PFSK-1 (cell line): ENCODE data around the gene CNNM3.

Source experiments
- FOXP2 ChIP-seq: optimal IDR thresholded peaks from 2 replicates; pipeline ENCODE3; 2011; ENCODE audit warnings: borderline replicate concordance, control low read depth, inconsistent platforms; ENCODE audit not compliant: insufficient read depth; ENCODE audit errors: extremely low read length, extremely low read depth
- POLR2AphosphoS5 ChIP-seq: IDR thresholded peaks from 2 replicates; pipeline ENCODE4 v1.6.1; 2012; ENCODE audit warnings: low read depth, mild to moderate bottlenecking, control low read depth, low read length, moderate library complexity
- SIN3A ChIP-seq: IDR thresholded peaks from 2 replicates; pipeline ENCODE4 v1.6.1; 2012; ENCODE audit warnings: mild to moderate bottlenecking, low read length, moderate library complexity, borderline replicate concordance; ENCODE audit not compliant: insufficient read depth
- TAF1 ChIP-seq: IDR thresholded peaks from 2 replicates; pipeline ENCODE4 v1.6.1; 2012; ENCODE audit warnings: low read length, control low read depth, borderline replicate concordance; ENCODE audit not compliant: insufficient read depth
- TF ChIP-seq, protein P1 (sequence below), 2 experiments: IDR thresholded peaks; 2 replicates each; pipeline versions ENCODE4 v1.6.1 to v1.8.0; 2011 to 2012; ENCODE audit warnings: low read depth in 2 of 2, low read length in 2 of 2, control low read depth in 1 of 2, inconsistent platforms in 1 of 2, mild to moderate bottlenecking in 1 of 2, moderate library complexity in 1 of 2; ENCODE audit not compliant: insufficient read depth in 1 of 2

CNNM3 gene

DNA sequence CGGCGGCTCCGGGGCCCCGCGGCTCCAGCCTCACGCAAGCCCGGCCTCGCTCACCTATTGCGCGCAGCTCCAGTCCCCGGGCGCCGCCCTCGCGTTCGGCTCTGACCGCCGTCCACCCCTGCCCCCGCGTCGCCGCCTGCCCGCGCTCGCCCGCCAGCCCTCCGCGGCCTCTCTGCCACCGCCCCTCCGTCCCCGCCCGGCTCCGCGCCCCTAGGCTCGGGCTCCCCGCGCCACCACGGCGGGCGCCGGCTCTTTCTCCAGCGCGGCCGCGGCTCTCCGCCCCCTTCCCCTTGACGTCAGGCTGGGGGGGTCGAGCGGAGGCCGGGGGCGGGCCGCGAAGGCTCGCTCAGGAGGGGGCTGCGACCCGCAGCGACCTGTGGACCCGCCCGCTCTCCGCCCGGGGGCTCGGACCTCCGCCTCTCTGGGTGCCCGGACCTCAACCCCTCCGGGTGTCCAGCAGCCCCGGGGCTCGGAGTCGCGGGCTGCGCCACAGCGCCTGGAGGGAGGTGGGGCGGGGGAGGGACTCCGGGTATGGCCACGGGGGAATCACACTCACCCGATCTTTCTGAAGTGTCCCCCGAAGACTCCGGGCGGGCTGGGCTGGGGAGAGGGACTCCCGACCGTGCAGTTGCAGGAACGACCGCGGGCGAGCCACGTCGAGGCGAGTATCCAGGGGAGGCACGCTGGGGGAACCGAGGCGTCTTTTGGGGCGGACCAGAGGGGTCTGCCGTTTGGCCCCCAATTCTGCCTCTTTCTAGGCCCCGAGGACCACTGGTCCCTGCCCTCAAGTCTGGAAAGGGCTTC lies 54.0 kb downstream of the CNNM3 start, which contains the start of gene SEMA4C:
Gene SEMA4C, minus strand, starts transcription at position 259 of the 804 bp plus-strand sequence. CDS start 2,194 bp downstream, outside the sequence.
- TF ChIP-seq FOXP2, result no peak
- TF ChIP-seq, protein P1, sequence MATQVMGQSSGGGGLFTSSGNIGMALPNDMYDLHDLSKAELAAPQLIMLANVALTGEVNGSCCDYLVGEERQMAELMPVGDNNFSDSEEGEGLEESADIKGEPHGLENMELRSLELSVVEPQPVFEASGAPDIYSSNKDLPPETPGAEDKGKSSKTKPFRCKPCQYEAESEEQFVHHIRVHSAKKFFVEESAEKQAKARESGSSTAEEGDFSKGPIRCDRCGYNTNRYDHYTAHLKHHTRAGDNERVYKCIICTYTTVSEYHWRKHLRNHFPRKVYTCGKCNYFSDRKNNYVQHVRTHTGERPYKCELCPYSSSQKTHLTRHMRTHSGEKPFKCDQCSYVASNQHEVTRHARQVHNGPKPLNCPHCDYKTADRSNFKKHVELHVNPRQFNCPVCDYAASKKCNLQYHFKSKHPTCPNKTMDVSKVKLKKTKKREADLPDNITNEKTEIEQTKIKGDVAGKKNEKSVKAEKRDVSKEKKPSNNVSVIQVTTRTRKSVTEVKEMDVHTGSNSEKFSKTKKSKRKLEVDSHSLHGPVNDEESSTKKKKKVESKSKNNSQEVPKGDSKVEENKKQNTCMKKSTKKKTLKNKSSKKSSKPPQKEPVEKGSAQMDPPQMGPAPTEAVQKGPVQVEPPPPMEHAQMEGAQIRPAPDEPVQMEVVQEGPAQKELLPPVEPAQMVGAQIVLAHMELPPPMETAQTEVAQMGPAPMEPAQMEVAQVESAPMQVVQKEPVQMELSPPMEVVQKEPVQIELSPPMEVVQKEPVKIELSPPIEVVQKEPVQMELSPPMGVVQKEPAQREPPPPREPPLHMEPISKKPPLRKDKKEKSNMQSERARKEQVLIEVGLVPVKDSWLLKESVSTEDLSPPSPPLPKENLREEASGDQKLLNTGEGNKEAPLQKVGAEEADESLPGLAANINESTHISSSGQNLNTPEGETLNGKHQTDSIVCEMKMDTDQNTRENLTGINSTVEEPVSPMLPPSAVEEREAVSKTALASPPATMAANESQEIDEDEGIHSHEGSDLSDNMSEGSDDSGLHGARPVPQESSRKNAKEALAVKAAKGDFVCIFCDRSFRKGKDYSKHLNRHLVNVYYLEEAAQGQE (IDR thresholded peaks at IDR 0.05; ENCODE audit: insufficient read depth in 1 of 2, low read depth in 2 of 2, low read length in 2 of 2), result no peak
- TF ChIP-seq POLR2AphosphoS5, result no peak
- TF ChIP-seq TAF1, result no peak
- no peak for TF ChIP-seq SIN3A

DNA sequence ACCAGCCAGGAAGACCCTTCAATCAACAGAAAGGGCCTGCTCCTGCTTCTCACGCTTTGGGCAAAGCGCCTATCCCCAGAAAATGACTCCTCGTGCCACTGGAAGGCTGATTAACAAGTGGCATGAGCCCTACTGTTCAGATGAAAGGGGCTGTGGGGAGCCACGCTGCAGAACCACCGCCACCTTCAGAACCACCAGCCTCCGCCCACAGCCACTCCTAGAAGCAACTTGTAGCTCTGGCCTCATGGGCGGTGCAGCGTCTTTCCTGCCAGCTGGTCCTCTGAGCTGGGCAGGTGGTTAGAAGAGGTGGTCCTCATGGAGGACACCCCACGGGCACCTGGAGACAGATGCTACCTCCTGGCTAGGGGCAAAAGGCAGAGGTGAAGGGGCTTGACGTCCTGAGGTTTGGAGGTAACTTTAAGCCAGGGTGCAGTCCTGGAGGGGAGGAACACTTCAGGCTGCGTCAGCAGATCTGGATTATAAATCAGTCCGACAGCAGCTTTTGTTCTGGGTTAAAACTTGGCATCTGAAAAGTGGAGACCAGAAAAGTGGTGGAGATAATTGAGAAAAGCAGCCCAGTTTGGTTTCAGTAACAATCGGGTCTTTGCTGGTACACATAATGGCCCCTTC lies 54.7 kb downstream of the CNNM3 start:
- no peak for TF ChIP-seq FOXP2
- TF ChIP-seq, protein P1 (IDR thresholded peaks at IDR 0.05; ENCODE audit: insufficient read depth in 1 of 2, low read depth in 2 of 2, low read length in 2 of 2), result no peak
- no peak for TF ChIP-seq TAF1
- no peak for TF ChIP-seq SIN3A
- no peak for TF ChIP-seq POLR2AphosphoS5

DNA sequence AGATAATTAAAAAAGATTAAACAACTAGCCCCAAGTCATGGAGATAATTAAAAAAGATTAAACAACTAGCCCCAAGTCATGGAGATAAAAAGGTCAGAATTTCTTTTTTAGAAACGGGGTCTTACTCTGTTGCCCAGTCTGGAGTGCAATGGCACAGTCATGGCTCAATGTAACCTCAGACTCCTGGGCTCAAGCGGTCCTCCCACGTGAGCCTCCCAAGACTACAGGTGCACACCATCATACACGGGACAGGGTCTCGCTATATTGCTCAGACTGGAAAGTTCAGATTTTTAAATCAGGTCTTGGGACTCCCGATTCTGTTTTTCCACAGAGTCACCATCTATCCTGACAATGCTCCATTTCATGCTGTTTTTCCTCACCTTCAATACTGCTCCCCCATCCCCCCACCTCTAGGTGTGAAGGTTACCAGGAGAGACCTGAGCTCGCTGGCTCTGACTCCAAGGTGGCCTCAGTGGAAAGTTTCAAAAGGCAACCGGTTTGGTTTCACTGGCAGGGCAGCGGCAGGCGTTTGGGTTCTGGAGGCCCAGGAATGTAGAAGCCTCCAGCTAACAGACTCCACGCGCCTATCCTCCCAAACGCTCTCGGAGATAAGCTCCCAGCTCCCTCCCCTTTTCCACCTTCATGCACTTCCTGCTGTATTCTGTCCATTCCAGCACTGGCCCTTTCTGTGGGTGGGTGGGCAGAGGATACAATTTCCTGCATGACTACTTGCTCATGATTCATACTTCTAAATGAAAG lies 56.7 kb downstream of the CNNM3 start:
- TF ChIP-seq POLR2AphosphoS5 (no peak), FOXP2 (no peak), SIN3A (no peak), TAF1 (no peak)
- TF ChIP-seq, protein P1 (IDR thresholded peaks at IDR 0.05; ENCODE audit: insufficient read depth in 1 of 2, low read depth in 2 of 2, low read length in 2 of 2), result no peak

DNA sequence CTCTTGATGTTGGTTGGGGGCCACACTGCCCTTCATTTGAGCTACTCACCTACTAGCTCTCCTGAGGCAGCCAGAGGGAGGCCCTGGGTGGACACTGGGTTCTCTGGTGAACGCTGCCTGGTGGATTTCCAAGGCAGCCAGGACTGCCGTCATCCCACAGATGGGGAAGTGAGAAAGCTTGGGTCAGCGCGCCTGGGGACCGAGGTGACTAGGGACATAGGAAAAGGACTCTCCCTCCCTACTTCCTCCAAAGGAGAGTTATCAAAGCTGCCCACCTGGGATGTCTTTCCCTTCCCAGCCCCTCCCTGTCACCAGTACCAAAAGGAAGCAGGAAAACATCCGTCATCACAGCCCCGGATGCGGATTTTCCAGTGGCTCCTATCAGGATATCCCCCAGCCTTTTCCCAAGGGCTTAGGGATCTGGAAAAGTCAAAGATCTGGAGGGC lies 57.6 kb downstream of the CNNM3 start:
- TF ChIP-seq FOXP2, result no peak

DNA sequence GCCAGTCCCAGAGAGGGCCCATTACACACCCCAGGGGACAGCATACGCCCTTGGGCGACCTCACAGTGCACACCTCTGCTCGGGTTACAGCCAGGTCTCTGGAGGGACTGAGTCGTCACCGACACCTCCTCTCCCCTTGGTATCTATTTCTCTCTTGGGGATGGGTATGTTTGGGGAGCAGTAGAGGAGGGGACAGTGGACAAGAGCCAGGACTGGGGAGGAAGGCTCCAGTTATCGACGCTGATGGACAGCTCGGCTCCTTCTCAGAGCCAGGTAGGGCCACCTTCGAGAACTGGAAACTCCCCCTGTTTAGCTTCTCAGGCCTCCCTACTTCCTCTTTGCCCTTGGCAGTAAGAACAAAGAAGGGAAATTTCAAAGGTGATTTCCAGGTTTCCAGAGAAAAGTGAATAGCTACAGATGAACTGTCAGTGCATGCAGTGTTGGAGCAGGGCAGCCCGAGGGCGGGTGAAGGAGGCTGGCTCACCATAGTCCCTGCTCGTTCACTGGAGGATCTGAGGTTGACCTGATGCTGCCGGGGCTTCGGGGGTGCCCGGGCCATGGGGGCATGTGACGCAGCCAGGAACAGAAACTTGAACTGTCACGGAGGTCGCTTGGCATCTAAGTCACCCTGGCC lies 58.2 kb downstream of the CNNM3 start:
- TF ChIP-seq SIN3A (no peak), TAF1 (no peak), FOXP2 (no peak), POLR2AphosphoS5 (no peak)
- TF ChIP-seq, protein P1 (IDR thresholded peaks at IDR 0.05; ENCODE audit: insufficient read depth in 1 of 2, low read depth in 2 of 2, low read length in 2 of 2), result no peak
